Stimulated activated naive CD4-positive, alpha-beta T cell treated with Interleukin-2 at 50 U/mL for 16 hours (primary cell): ENCODE results near the gene RBMY1B.
"Not testable (repeated sequence)": the region's sequence is repeated elsewhere in the genome, so short reads cannot be mapped to it uniquely, and the experiment has no call there.

ENCODE experiments used
- DNase-seq: peaks from one replicate; lab custom pipeline; 2025; lab: John Stamatoyannopoulos, UW

Gene RBMY1B

DNA sequence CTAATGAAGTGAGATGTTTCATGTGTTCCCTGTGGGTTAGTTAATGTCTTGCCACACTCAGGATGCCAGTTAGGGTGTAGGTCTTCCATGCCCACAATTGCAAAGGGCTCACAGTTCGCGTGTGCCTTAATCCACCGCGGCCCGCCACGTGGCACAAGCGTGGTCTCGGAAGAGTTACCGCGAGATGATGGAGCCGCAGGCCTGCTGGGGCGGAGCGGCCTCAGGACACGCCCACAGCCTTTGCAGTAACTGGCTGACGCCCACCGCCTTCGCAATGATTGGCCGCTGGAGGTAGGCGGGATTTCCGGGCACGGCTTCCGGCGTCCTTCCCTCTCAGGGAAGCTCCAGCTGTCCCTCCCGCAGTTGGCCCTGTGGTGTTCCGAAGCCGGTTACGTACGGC lies at the start of gene RBMY1B:
TSS of gene RBMY1B (plus strand) at position 301 of the 400 bp plus-strand sequence. CDS start 2,013 bp downstream, outside the sequence.
- not testable (repeated sequence) for DNase-seq

DNA sequence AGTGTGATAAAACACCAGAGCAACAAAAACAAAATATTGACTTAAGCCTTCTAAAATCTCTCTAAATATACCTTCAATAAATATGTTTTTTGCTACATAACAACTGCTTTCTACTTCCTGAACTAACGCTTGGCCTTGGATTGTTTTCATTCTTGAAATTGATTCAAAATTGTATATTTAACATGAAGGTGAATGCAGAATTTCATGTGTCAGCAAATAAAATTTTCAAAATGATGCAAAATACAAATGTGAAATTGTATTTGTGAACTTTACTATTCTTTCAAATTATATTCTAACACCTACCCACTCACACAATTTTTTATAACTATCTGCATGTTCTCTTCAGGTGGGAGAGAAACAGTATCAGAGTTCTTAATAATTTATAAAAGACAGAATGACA lies 48.2 kb upstream of the RBMY1B start:
- not testable (repeated sequence) for DNase-seq

DNA sequence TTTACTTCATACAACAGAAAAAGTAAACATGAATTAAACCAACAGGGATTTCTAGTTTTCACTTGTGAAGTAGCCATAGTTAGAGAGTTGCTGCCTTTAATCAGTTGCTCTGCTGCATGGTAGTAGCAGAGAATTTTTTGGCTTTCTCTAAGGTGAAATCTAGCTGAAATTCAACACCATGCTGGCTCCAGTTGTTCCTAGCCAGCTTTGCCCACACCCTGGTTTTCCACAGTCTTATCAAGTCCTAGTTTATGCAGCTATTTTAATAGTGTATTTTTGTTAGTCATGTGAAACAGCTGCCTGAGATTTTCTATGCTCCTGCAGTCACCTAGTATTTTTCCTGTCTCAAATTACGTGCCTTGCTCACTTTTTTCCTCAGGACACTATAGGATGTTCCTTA lies 28.2 kb upstream of the RBMY1B start:
- DNase-seq, result no peak

DNA sequence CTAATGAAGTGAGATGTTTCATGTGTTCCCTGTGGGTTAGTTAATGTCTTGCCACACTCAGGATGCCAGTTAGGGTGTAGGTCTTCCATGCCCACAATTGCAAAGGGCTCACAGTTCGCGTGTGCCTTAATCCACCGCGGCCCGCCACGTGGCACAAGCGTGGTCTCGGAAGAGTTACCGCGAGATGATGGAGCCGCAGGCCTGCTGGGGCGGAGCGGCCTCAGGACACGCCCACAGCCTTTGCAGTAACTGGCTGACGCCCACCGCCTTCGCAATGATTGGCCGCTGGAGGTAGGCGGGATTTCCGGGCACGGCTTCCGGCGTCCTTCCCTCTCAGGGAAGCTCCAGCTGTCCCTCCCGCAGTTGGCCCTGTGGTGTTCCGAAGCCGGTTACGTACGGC lies 23.4 kb downstream of the RBMY1B start, which contains the start of gene RBMY1A1:
TSS of gene RBMY1A1 (plus strand) at position 301 of the 400 bp plus-strand sequence. CDS start 2,013 bp downstream, outside the sequence.
- DNase-seq, result not testable (repeated sequence)

DNA sequence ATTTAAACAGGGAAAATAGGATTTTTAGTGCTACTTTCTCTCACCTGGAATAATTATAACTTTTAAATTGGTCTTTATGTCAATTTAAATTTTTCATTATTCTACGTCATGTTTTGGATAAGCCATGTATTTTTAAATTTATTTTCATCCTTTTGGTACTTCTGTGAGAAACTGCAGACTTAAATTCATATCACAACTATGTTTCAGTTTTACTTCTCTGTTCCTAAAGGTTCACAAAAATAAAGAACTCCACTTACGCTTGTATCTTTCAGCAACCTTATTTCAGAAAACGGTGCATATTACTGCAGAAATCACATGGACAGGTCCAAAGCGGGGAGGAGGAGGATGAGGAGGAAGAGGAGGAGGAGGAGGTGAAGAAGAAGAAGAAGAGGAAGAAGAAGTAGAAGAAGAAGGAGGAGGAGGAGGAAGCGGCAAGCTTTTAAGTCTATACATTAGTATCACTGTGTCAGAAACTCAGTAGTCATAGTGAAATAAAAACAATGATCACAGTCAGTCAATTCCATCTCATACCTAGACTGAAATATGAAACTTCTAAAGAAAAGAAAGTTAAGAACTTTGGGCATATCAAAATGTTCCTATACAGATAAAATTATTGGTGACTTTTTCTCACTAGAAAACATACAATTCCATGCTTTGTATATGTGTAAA lies 48.3 kb downstream of the RBMY1B start:
- DNase-seq, result not testable (repeated sequence)
